ENCODE measurements around the gene RNF10.
"Not testable (repeated sequence)": the region's sequence is repeated elsewhere in the genome, so short reads cannot be mapped to it uniquely, and the experiment has no call there.

RNF10 gene

DNA sequence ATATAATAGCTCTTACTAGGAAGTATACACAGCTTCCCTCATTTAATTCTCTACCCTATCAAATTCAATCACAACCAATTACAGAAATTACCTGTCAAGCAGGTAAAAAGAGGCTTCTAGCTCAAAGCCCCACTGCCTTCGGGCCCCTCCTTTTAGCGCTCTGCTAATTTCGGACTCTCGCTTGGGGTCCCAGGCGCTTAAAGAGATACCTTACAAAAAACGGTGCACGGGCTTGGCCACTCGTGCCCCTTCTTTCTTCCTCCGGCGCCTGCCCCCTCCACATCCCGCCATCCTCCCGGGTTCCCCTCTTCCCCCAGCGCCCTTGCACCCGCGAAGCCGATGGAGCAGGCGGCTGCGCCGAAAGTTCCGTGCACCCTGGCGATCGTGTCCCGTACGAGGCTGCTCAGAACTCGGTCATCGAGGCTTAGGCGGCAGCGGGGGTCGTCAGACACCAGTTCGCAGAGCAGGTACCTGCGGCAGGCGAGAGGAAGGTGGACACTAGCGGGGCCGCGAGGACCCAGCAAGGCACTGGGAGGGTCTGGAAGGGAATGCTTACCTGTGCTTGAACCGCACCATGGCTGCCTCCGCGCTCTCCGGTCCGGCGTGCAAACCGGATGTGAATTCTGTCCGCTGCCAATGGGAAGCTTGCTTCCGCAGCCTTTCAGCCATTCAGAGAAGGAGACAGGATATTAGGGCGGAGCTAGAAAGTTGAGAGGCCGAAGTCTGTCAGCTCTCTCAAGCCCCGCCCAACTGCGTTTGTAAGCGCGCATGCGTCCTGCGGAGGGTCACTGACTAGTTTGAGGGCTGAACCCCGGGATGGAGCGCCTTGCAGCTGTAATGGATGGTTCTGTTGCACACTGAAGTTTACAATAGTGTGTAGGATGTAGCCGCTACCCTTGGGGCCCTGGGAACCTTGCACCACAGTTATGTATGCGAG lies 46.9 kb downstream of the RNF10 start, which contains the start of gene POP5:
POP5 (minus strand) TSS at position 616 of the 937 bp plus-strand sequence; CDS start at position 576, 40 bp downstream.
- DNase-seq (ENCODE audit: low spot score): peak; percentile 97

GRCh38 chr12:120581998-120582397 lies 47.8 kb downstream of the RNF10 start:
- DNase-seq (ENCODE audit: low spot score): no peak

- peak; percentile 89 for DNase-seq (ENCODE audit: low spot score)
These were observed 49.4 kb downstream of the RNF10 start for GRCh38 chr12:120583478-120584030.

GRCh38 chr12:120584343-120585149 lies 50.4 kb downstream of the RNF10 start:
- peak; percentile 77 for DNase-seq (ENCODE audit: low spot score)

DNA sequence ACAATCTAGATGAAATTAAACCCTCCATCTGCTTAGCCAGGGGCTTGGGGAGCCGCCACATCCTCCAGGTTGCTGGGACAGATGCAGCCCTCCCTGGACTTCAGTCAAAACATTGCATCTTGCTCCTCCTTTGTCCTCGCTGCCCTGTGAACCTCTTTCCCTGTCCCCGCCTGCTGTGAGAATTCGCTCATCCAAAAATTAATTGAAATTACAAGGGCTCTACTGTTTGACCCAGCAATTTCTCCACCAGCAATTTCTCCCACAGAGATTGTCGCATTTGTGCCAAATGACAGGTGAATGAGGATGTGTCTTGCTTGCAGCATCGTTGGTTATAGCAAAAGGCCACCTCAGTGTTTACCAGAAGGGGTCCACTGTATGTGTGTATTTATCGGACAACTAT lies 52.0 kb downstream of the RNF10 start:
- no peak for DNase-seq (ENCODE audit: low spot score)

DNA sequence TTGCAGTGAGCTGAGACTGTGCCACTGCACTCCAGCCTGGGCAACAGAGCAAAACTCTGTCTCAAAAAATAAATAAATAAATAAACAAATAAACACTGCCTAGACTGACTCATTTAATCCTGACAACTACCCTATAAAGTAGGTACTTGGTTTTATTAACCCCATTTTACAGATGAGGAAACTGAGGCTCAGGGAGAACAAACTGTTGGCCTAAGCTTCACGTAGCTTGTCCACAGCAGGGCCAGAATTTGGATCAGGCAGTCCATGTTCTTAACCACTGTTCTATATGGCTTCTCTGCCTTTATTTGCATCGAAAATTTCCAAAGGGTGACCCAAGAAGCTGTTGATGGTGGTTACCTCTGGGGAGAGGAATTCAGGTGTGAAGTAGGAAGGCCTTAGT lies 52.7 kb downstream of the RNF10 start:
- no peak for DNase-seq (ENCODE audit: low spot score)

- DNase-seq (ENCODE audit: low spot score): no peak
These were observed 54.2 kb downstream of the RNF10 start for GRCh38 chr12:120588371-120588770.

- DNase-seq (ENCODE audit: low spot score): no peak
These were observed 55.1 kb downstream of the RNF10 start for GRCh38 chr12:120588948-120589930.

DNA sequence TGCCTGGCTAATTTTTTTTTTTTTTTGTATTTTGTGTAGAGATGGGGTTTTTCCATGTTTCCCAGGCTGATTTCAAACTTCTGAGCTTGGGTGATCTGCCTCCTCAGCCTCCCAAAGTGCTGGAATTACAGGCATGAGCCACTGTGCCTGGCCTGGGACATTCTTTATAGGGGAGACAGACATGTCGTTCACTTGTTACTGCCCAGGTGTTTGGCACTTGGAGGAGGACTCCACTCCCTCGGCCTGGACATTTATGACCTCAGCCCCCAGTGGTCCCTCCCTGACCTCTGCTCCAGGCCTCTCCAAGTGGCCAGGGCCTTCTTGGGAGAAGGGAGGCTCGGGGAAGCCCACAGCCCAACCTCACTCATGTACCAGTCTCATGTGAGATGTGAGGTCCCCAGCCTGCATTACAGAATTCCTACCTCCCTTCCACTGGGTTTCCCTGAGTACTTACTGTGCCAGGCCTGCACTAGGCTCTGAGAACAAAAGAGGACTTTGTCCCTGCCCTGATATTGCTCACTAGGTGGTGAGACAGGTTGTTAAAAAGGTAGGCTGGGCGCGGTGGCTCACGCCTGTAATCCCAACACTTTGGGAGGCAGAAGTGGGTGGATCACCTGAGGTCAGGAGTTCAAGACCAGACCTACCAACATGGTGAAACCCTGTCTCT lies 56.7 kb downstream of the RNF10 start:
- DNase-seq (ENCODE audit: low spot score): no peak

GRCh38 chr12:120592121-120593049 lies 58.2 kb downstream of the RNF10 start:
- no peak for DNase-seq (ENCODE audit: low spot score)

- DNase-seq (ENCODE audit: low spot score): no peak
These were observed 62.7 kb downstream of the RNF10 start for GRCh38 chr12:120596901-120597300.

DNA sequence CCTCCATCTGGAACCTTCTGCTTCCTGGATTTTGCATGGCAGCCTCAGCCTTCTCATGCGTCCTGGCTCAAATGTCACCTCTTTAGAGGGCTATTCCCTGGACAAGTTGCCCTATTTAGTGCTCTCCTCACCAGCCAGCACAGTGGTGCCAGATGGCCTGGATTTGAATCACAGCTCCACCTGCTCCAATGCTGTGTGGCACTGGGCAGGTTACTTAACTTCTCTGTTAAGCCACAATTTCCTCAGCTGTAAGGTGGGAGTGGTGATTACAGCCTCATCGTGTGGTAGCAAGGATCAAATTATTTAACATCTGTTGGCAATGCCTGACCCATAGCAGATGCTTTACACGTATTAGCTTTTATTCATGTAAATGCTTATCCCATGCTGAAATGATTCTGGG lies 63.7 kb downstream of the RNF10 start:
- no peak for DNase-seq (ENCODE audit: low spot score)

DNA sequence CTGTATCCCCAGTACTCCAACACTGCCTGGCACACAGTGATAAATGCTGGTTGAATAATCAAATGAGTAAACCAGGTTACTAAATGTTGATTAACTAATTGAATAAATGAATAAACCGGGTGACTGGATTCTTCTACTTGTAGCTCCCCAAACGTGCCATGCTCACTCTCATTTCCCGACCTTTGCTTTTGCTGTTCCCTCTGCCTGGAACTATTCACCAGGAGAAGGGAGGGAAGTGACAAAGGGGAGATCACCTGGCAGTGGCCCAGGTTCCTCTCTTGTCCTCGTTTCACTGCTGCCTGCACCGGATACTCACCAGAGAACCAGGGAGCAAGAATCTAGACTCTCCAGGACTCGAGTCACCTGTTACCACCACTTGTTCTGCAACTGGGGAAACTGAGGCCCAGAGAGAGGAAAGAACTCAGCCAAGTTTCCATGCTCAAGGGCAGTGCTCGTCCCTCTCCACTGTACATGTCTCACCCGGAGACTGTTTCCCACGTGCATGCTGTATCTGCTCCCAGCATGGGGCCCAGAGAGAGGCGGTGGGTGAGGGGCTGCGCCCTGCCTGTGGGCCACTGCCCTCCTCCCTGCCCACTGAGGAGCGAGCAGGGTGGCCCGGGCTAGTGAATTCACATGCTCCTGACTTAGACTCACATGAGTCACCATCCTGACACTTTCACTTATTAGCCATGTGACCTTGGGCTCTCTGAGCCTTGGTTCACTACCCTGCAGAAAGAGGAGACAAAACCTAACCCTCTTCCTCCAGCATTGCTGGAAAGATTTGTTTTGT lies 64.7 kb downstream of the RNF10 start:
- DNase-seq (ENCODE audit: low spot score): peak; percentile 60

- DNase-seq (ENCODE audit: low spot score): no peak
These were observed 65.8 kb downstream of the RNF10 start for GRCh38 chr12:120599672-120600552.

DNA sequence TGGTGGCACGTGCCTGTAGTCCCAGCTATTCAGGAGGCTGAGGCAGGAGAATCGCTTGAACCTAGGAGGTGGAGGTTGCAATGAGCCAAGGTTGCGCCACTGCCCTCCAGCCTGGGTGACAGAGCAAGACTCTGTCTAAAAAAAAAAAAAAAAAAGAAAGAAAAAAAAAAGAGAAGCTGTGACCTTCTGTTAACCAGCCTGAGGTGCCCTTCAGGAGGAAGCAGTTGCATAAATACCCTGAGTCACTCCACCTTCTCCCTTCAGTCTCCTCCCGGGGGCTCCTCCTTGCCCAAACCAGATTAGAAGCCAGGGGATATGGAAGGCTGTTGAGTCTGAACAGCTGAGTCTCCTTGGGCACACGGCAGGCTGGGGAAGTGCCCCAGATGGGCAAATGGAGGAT lies 68.3 kb downstream of the RNF10 start:
- not testable (repeated sequence) for DNase-seq (ENCODE audit: low spot score)

- no peak for DNase-seq (ENCODE audit: low spot score)
These were observed 76.4 kb downstream of the RNF10 start for GRCh38 chr12:120610560-120610959.

DNA sequence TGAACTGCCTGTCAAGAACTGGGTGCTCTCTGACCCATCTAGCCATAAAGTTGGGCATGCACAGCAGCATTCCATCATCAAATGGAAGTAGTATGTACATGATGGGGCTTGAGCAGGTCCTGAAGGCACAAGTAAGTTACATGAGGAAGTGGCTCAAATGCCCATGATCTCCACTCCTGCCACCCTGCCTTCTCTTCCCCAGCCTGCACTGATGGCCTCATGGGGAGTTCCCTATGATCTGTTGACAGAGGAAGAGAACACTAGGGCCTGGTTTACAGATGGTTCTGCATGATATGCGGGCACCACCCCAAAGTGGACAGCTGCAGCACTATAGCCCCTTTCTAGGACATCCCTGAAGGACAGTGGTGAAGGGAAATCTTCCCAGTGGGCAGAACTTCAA lies 77.4 kb downstream of the RNF10 start:
- DNase-seq (ENCODE audit: low spot score): not testable (repeated sequence)

DNA sequence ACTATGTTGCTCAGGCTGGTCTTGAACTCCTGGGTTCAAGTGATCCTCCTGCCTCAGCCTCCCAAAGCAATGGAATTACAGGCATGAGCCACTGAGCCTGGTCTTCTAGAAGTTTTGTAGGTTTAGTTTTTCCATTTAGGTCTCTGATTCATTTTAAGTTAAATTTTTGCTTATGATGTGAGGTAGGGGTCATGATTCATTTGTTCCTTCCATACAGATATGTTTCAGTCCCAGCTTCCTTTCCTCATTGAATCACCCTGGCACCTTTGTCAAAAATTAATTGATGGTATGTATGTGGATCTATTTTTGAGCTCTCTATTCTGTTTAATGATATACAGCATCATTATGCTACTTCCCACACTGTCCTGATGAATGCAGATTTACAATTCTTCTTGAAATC lies 80.7 kb downstream of the RNF10 start:
- DNase-seq (ENCODE audit: low spot score): no peak
